ENCODE measurements around the gene C11orf68. TPM values are rescaled to one million over a fixed set of nuclear protein-coding genes. Genes with fewer than 3 reads are reported as not detected.

C11orf68 gene
- total and polyA plus RNA-seq, 2 of the 8 experiments (the other 6 are each of a cell fraction or from before 2014, with no cell fraction given), result 24.0 to 51.2 TPM

DNA sequence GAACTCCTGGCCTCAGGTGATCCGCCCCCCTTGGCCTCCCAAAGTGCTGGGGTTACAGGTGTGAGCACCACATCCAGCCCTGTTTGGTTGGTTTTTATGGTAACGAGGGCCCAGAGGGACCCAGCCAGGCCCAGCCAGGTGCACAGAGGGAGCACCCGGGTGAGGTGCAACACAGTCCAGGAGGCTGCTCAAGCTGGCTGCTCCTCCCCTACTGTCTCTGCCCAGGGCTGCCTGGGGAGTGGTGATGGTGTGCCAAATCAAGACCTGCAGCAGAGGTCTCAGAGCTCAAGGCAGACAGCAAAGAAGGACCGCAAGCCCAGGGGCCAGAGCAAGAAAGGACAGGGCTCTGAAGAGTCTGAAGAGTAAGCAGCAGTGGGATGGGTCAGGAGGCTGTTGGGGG lies 27.8 kb upstream of the C11orf68 start:
- WGBS, 2 experiments (ENCODE audit: extremely low coverage in 1 of 2, insufficient coverage in 1 of 2, insufficient read length in 1 of 2, insufficient replicate concordance in 2 of 2, low coverage in 1 of 2, low lambda C conversion rate in 2 of 2, missing lambda C conversion rate in 1 of 2), result 85% methylated on average over 4 of the region's 4 CpGs; no CpG with 5 or more reads in 1 of the 2 experiments
- ChIA-PET POLR2A (ENCODE audit: partially characterized antibody) (interaction anchor here (0.7 to 2.8 kb wide), 16 partner anchors 9 to 106 kb away, joined by 3 to 13 read pairs (median 3); partner anchors contain the start of genes CCDC85B, CFL1, FOSL1 and SF3B2), CTCF (ENCODE audit: partially characterized antibody) (interaction anchor here (1.0 to 3.9 kb wide), 9 partner anchors 11 to 59 kb away, joined by 3 to 16 read pairs (median 5); partner anchors contain the start of genes CCDC85B, FIBP and SART1)

More for the DNA sequence above, 27.8 kb upstream of the C11orf68 start:
- Histone ChIP-seq H3K4me2 (ENCODE audit: insufficient read depth in 1 of 2, low read depth in 2 of 2, low read length in 2 of 2) (peak overlapping the region; percentile 56 to 77), H2BK20ac (ENCODE audit: low read length) (peak overlapping the region; percentile 55; the same call in 1 of the 2 replicates), H3K9ac (replicated peaks in 1 of 4; ENCODE audit: extremely low read depth in 1 of 4, low read depth in 3 of 4, low read length in 3 of 4) (no peak overlapping the region), H3K4me3 (ENCODE audit: extremely low read depth in 1 of 4, insufficient read depth in 2 of 4, low read depth in 3 of 4, low read length in 4 of 4) (peak overlapping the region in 1 of 4 experiments; percentile 9; a peak in 1 of 8 replicates), H2BK120ac (replicated peaks; ENCODE audit: low read depth, low read length) (no peak overlapping the region), H3K27ac (ENCODE audit: low read depth, low read length) (0 out of 2 replicates have a peak overlapping the region, but pooled peaks have one; percentile 28), H3K9me3 (ENCODE audit: insufficient read depth in 2 of 2, low read depth in 1 of 2, low read length in 1 of 2) (no peaks in the 10 kb centered on the region), H2BK15ac (ENCODE audit: low read length) (peak overlapping the region; percentile 81; the same call in 1 of the 2 replicates), H3K79me2 (ENCODE audit: control insufficient read depth in 1 of 2, insufficient read depth in 2 of 2, low read length in 2 of 2) (no peaks in the 10 kb centered on the region), H4K8ac (ENCODE audit: extremely low read depth, insufficient read depth, low read length) (peak overlapping the region; percentile 1), H4K5ac (ENCODE audit: insufficient read length, low read depth, low read length) (peak overlapping the region; percentile 4), H3K14ac (ENCODE audit: insufficient read length) (no peak overlapping the region), H4K20me1 (replicated peaks in 1 of 2; ENCODE audit: control insufficient read depth in 1 of 2, insufficient read depth in 2 of 2, low read length in 2 of 2) (no peaks in the 10 kb centered on the region), H3K79me1 (ENCODE audit: low read depth, low read length) (no peaks in the 10 kb centered on the region), H2BK5ac (ENCODE audit: low read depth, low read length) (peak overlapping the region; percentile 81; the same call in 1 of the 2 replicates), H3K23ac (ENCODE audit: insufficient read length) (no peak overlapping the region), H4K91ac (replicated peaks; ENCODE audit: insufficient read length, low read length) (no peak overlapping the region), H3K36me3 (ENCODE audit: control insufficient read depth in 2 of 4, insufficient read depth in 4 of 4, low read length in 3 of 4) (no peaks in the 10 kb centered on the region), H3K27me3 (replicated peaks in 1 of 4; ENCODE audit: control insufficient read depth in 3 of 4, extremely low read depth in 1 of 4, insufficient read depth in 3 of 4, low read length in 3 of 4) (no peaks in the 10 kb centered on the region), H2AK5ac (ENCODE audit: low read depth, low read length) (peak overlapping the region; percentile 92), H3K18ac (ENCODE audit: extremely low read depth, low read length) (peak overlapping the region; percentile 36), H3K56ac (replicated peaks; ENCODE audit: insufficient read length, low read depth, low read length) (no peak overlapping the region), H3K4me1 (replicated peaks in 1 of 4; ENCODE audit: control insufficient read depth in 3 of 4, insufficient read depth in 4 of 4, low read length in 3 of 4) (peaks cover 3 to 25% (median 15%) of the 10 kb centered on the region in 4 experiments), H3K4ac (replicated peaks; ENCODE audit: insufficient read length, low read depth, low read length) (no peak overlapping the region), H2AFZ (ENCODE audit: low read length) (no peak overlapping the region), H2BK12ac (ENCODE audit: low read depth, low read length) (peak overlapping the region; percentile 97), H3K23me2 (ENCODE audit: low read depth, low read length) (peaks cover 3% of the 10 kb centered on the region; the same call in 1 of the 2 replicates)
- no peak for TF ChIP-seq SAP30 (IDR thresholded peaks at IDR 0.05; ENCODE audit: insufficient read depth, insufficient replicate concordance, low read length)
- TF ChIP-seq SRF (IDR thresholded peaks at IDR 0.05; ENCODE audit: low read depth, low read length), result no peak
- TF ChIP-seq RFX5 (IDR thresholded peaks at IDR 0.05; ENCODE audit: borderline replicate concordance, low read depth, low read length), result no peak
- TF ChIP-seq NANOG (IDR thresholded peaks at IDR 0.05; ENCODE audit: insufficient read depth, low read depth, low read length, poor library complexity, severe bottlenecking), result no peak
- no peak for TF ChIP-seq TCF12 (IDR thresholded peaks at IDR 0.05; ENCODE audit: low read depth, low read length)
- no peak for TF ChIP-seq CBX5 (IDR thresholded peaks at IDR 0.05; ENCODE audit: low read depth, low read length)
- TF ChIP-seq BRCA1 (IDR thresholded peaks at IDR 0.05; ENCODE audit: low read depth, low read length), result no peak
- FAIRE-seq, result no peak
- DNase-seq (ENCODE audit: low read depth in 1 of 2, low spot score in 2 of 2), result peak in 1 of 2 experiments; percentile 47
